ENCODE data around the gene ZNF117. TPM values are rescaled to one million over a fixed set of nuclear protein-coding genes. Genes with fewer than 3 reads are reported as not detected.
"Not testable (repeated sequence)": the region's sequence is repeated elsewhere in the genome, so short reads cannot be mapped to it uniquely, and the experiment has no call there.

Gene ZNF117
- total and polyA plus RNA-seq, 9 of the 15 experiments (the other 6 are each of a cell fraction or from before 2014, with no cell fraction given) = 2.5 to 18.9 (median 14.1) TPM

- no peak for TF ChIP-seq NFIX (CRISPR knock-in tag; IDR thresholded peaks at IDR 0.05; ENCODE audit: low read depth)
- TF ChIP-seq PCBP2 (IDR thresholded peaks at IDR 0.05; ENCODE audit: low read depth, low read length, poor library complexity, severe bottlenecking) = no peak
- no peak for TF ChIP-seq ZKSCAN1 (IDR thresholded peaks at IDR 0.05; ENCODE audit: low read depth, low read length)
- TF ChIP-seq MCM5 (IDR thresholded peaks at IDR 0.05; ENCODE audit: low read depth) = no peak
- TF ChIP-seq BMI1 (IDR thresholded peaks at IDR 0.05; ENCODE audit: low read length) = no peak
Measured at GRCh38 chr7:64990936-64991335, at the start of gene ZNF117 (continued).

GRCh38 chr7:65038767-65039166, 47.9 kb upstream of the ZNF117 start:
- in situ Hi-C loops (cut with MboI); H3K36me3 ChIP-seq (ENCODE audit: control insufficient read depth, insufficient read depth, low read length); POLR2A ChIA-PET; H3K4me1 ChIP-seq (replicated peaks in 1 of 2; ENCODE audit: control insufficient read depth in 2 of 2, insufficient read depth in 2 of 2, low read length in 2 of 2); CTCF ChIA-PET (ENCODE audit: low intra/inter-chr PET ratio); H4K20me1 ChIP-seq (replicated peaks; ENCODE audit: control insufficient read depth, insufficient read depth, low read length); H3K9me3 ChIP-seq (replicated peaks; ENCODE audit: control insufficient read depth, insufficient read depth, low read depth, low read length); intact Hi-C loops (cut with micrococcal nuclease); H3K27me3 ChIP-seq (ENCODE audit: control insufficient read depth in 2 of 2, insufficient read depth in 2 of 2, low read length in 2 of 2); H3K9me1 ChIP-seq (ENCODE audit: control insufficient read depth, insufficient read depth, low read length); BruUV-seq (replicated peaks); TF ChIP-seq MYC (CRISPR knock-in tag; IDR thresholded peaks at IDR 0.05; ENCODE audit: borderline replicate concordance, low read depth): not testable (repeated sequence)
- DNase-seq (ENCODE audit: extremely low read depth in 1 of 4, low spot score in 3 of 4) (peak; percentile 9 to 64 (median 26)), FAIRE-seq (peak; percentile 6), ATAC-seq (peak; percentile 46)
- Histone ChIP-seq H2AFZ (ENCODE audit: low read depth, low read length) (peak overlapping the region; percentile 18), H3K27ac (ENCODE audit: extremely low read depth, low read depth, low read length) (peak overlapping the region; percentile 65), H3K79me2 (ENCODE audit: control insufficient read depth, insufficient read depth, low read length) (peaks cover 40% of the 10 kb centered on the region), H3K4me3 (peak overlapping the region; percentile 79), H3K9ac (ENCODE audit: insufficient read depth in 1 of 2, low read depth in 2 of 2, low read length in 2 of 2) (peak overlapping the region; percentile 81 to 99), H3K4me2 (ENCODE audit: insufficient read depth, low read length) (peak overlapping the region; percentile 84)
- TF ChIP-seq UBTF (IDR thresholded peaks at IDR 0.05; ENCODE audit: borderline replicate concordance in 1 of 2, low read depth in 2 of 2, low read length in 2 of 2) (peak; percentile 62 to 82; a peak in 1 of 4 replicates), MYC (IDR thresholded peaks at IDR 0.05; ENCODE audit: low read depth, low read length) (0 out of 2 replicates have a peak, but pooled peaks have one; percentile 15), ZBTB7A (IDR thresholded peaks at IDR 0.05; ENCODE audit: borderline replicate concordance, control insufficient read depth, low read depth, low read length) (peak; percentile 60; the same call in 1 of the 2 replicates), ZFX (CRISPR knock-in tag; IDR thresholded peaks at IDR 0.05) (peak; percentile 53), RBBP5 (IDR thresholded peaks at IDR 0.05; ENCODE audit: borderline replicate concordance, insufficient read depth, low read length, poor library complexity, severe bottlenecking) (peak; percentile 40), SAP30 (IDR thresholded peaks at IDR 0.05; ENCODE audit: borderline replicate concordance, insufficient read depth, low read depth, low read length, poor library complexity, severe bottlenecking) (peak; percentile 18), MAZ (CRISPR knock-in tag; conservative IDR thresholded peaks at IDR 0.05 in 1 of 2, IDR thresholded peaks at IDR 0.05 in 1 of 2) (peak; percentile 8 to 25; a peak in 1 of 4 replicates)
- WGBS (ENCODE audit: insufficient coverage, low coverage, missing lambda C conversion rate) = 2% methylated on average over 16 of the region's 35 CpGs

Measured in K562 (cell line).